C4-2B (cell line): ENCODE data around the gene TCHHL1.

Source experiments
- CTCF ChIP-seq: fragments of 450-650 bp; conservative IDR thresholded peaks from 2 replicates; pipeline ENCODE4 v1.5.1; 2017; ENCODE audit warnings: mild to moderate bottlenecking
- ZFX ChIP-seq: fragments of 450-650 bp; IDR thresholded peaks from 2 replicates; pipeline ENCODE4 v1.6.1; 2017

GRCh38 chr1:152039461-152039860 lies 49.4 kb downstream of the TCHHL1 start:
- no peak for TF ChIP-seq CTCF
- TF ChIP-seq ZFX = no peak
